ENCODE data around the gene LSM14B.
A peak's percentile ranks its signal among the peaks of the same experiment; 100 is the strongest.
"Not testable (repeated sequence)": the region's sequence is repeated elsewhere in the genome, so short reads cannot be mapped to it uniquely, and the experiment has no call there.

Gene LSM14B

DNA sequence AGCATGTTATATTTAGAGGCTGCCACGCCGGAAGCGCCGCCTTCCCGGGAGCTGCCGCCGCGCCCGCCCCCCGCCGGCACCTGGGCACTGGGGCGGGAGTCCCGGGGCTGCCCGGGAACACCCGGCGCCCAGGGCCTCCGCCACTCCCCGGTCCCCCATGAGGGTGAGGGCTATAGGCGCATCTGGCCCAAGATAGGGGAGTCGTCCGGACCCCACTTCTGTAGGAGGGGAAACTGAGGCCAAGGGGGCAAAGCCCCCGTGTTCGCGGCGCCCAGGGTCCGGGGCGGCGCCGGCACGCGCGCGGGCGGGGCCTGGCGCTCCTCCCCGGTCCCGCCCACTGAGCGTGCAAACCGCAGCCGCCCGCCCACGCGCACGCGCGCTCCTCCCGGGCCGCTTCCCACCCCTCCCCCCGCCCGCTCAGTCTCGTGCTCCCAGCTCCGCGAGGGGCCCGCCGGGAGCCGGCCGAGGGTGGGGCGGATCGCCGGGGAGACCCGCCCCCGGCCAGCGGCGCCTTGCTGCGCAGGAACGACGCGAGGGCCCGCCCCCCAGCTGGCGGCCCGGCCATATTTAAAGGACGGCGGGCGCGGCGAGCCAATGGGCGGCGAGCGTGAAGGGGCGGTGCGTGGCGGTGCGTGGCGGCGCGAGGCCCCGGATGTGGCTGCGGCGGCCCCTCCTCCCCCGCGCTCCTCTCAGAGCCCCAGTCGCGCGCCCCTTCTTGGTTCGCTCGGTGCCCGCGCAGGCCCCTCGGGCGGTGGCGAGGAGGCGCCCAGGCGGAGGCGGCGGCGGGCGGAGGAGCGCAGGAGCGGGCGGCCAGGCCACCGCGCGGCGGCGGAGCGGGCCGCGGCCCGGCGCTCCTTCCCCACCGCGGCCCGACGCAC, at the start of gene LSM14B:
Gene LSM14B (plus strand): TSS at position 700 of the 878 bp plus-strand sequence. CDS start 192 bp downstream, outside the sequence.
- Mint-ChIP-seq H3K36me3 (peaks cover 3% of the 10 kb centered on the region), H3K4me1 (peaks cover 66% of the 10 kb centered on the region), H3K27me3 (no peaks in the 10 kb centered on the region), H3K4me3 (peak within 1 kb of the TSS; percentile 91), H3K9me3 (no peaks in the 10 kb centered on the region), H3K27ac (peak within 1 kb of the TSS; percentile 95)

DNA sequence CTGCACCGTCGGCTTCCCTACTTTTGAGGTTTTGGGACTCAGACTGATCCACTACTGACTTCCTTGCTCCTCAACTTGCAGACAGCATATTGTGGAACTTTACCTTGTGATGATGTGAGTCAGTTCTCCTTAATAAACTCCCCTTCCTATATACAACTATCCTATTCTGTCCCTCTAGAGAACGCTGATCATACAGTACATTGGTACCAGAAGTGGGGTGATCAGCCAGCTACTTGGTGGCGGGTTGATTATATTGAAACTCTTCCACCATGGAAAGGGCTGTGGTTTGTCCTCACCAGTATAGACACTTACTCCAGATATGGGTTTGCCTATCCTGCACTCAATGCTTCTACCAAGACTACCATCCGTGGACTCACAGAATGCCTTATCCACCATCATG, 49.0 kb upstream of the LSM14B start:
- peaks cover 12% of the 10 kb centered on the region for H3K36me3 Mint-ChIP-seq
- H3K4me1 Mint-ChIP-seq: no peaks in the 10 kb centered on the region
- H3K4me3 Mint-ChIP-seq: no peak overlapping the region
- no peak overlapping the region for H3K27ac Mint-ChIP-seq
- no peaks in the 10 kb centered on the region for H3K9me3 Mint-ChIP-seq
- no peaks in the 10 kb centered on the region for H3K27me3 Mint-ChIP-seq

DNA sequence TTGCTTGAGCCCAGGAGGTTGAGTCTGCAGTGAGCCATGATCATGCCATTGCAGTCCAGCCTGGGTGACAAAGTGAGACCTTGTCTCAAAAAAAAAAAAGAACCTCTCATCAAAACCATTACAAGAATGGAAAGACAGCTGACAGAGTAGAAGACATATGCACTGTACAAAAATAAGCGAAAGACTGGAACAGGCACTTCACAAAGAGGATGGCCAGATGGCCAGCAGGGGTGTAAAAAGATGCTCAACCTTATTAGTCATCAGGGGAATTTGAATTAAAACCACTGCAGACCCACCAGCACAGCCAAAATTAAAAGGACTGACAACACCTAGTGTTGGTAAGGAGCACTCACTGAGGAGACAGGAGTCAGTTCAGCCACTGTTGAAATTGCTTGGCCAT, 43.1 kb upstream of the LSM14B start:
- Mint-ChIP-seq H3K4me1 (no peaks in the 10 kb centered on the region), H3K4me3 (no peak overlapping the region), H3K27me3 (no peaks in the 10 kb centered on the region), H3K27ac (no peak overlapping the region), H3K9me3 (no peaks in the 10 kb centered on the region), H3K36me3 (peaks cover 7% of the 10 kb centered on the region)

DNA sequence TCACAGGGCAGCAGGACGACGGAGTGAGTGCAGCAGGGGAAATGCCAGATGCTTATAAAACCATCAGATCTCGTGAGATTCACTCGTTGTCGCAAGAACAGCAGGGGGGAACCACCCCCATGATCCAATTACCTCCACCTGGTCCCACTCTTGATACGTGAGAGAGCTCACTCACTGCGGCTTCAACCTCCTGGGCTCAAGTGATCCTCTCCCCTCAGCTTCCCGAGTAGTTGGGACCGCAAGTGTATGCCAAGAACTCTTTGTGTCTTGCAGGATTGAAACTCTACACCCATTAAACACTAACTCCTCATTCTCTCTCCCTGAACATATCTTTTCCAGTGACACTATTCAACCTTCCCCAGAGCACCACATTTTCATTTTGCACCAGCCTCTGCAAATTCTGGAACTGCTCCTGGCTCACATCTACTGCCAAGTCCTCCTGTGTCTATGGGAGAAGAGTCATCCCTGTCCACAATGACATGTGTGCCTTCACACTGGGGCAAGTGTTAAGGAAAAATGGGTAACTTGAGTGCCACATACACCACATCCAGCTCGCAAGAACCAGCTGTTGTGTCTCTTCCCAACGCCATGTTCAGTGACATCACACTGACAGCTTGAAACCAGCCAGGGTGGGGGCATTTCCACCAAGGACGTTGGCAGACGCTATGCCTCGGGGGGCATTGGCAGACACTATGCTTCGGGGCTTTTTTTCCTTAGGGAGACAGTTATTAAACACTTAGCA, 41.9 kb upstream of the LSM14B start:
- Mint-ChIP-seq H3K27me3 (no peaks in the 10 kb centered on the region), H3K9me3 (no peaks in the 10 kb centered on the region), H3K4me3 (no peak overlapping the region), H3K36me3 (peaks cover 3% of the 10 kb centered on the region), H3K27ac (no peak overlapping the region), H3K4me1 (no peaks in the 10 kb centered on the region)

DNA sequence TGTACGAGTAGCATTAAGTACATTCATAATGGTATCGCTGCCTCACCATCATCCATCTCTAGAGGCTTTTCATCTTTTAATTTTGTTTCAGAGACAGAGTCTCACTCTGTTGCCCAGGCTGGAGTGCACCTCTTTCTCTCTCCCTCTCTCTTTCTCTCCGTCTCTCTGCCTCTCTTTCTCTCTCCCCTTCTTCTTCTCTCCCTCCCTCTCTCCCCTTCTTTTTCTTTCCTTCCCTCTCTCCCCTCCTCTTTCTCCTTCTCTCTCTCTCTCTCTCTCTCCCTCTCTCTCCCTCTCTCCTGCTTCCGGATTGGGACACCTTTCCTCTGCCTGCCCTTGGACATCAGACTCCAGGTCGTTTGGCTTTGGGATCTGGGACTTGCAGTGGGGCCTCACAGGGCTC, 39.0 kb upstream of the LSM14B start:
- no peaks in the 10 kb centered on the region for H3K4me1 Mint-ChIP-seq
- peaks cover 1% of the 10 kb centered on the region for H3K27me3 Mint-ChIP-seq
- H3K9me3 Mint-ChIP-seq: no peaks in the 10 kb centered on the region
- H3K4me3 Mint-ChIP-seq: no peak overlapping the region
- no peaks in the 10 kb centered on the region for H3K36me3 Mint-ChIP-seq
- no peak overlapping the region for H3K27ac Mint-ChIP-seq

DNA sequence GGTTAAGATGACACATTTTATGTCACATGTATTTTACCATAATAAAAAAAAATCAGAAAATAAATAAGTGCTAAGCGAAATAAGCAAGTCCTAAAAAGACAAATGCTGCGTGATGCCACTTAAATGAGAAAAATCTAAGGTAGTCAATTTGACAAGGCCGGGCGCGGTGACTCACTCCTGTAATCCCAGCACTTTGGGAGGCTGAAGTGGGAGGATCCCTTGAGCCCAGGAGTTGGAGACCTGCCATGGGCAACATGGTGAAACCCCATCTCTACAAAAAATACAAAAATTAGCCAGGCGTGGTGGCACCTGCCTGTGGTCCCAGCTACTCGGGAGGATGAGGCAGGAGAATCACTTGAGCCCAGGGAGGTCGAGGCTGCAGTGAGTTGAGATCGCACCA, 38.1 kb upstream of the LSM14B start:
- not testable (repeated sequence) for H3K36me3 Mint-ChIP-seq, H3K27me3 Mint-ChIP-seq, H3K4me1 Mint-ChIP-seq, H3K9me3 Mint-ChIP-seq, H3K27ac Mint-ChIP-seq, H3K4me3 Mint-ChIP-seq

DNA sequence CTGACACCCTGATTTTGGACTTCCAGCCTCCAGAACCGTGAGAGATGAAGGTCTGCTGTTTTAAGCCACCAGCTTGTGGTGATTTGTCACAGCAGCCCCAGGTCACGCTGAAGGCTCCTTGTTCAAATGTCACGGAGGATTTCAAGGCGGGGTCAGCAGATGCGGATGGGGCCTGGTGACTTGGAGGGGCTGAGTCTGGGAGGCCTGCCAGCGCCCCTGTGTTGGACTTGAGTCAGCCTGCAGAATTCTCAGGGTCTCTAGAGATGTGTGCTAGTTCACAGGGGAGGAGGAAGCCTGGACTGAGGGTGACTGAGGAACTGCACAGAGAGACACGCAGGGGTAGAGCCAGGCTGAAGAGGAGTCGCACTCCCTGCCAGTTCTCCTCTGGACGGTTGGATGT, 37.1 kb upstream of the LSM14B start:
- no peak overlapping the region for H3K4me3 Mint-ChIP-seq
- no peaks in the 10 kb centered on the region for H3K36me3 Mint-ChIP-seq
- no peaks in the 10 kb centered on the region for H3K9me3 Mint-ChIP-seq
- no peaks in the 10 kb centered on the region for H3K4me1 Mint-ChIP-seq
- H3K27me3 Mint-ChIP-seq: peaks cover 1% of the 10 kb centered on the region
- peak overlapping the region; percentile 41 for H3K27ac Mint-ChIP-seq

DNA sequence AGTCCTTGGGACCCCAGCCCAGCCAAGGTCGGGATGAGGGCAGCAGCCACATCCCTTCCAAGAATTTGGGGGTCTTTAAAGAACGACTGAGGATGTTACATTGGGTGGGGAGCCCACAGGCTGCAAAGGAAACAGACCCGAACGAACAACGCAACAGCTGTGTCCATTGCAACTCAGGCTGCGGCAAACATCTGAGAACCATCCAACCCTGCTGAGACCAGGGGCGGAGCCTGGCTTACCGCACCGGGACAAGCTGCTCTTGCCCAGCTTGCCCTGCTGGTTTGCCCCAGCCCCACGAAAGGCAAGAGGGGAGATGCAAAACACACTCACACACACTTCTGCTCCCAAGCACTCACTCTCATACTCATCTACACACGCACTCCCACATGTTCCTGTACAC, 35.0 kb upstream of the LSM14B start:
- H3K27ac Mint-ChIP-seq: no peak overlapping the region
- H3K4me3 Mint-ChIP-seq: no peak overlapping the region
- H3K27me3 Mint-ChIP-seq: peaks cover 3% of the 10 kb centered on the region
- H3K36me3 Mint-ChIP-seq: peaks cover 3% of the 10 kb centered on the region
- H3K4me1 Mint-ChIP-seq: no peaks in the 10 kb centered on the region
- no peaks in the 10 kb centered on the region for H3K9me3 Mint-ChIP-seq

DNA sequence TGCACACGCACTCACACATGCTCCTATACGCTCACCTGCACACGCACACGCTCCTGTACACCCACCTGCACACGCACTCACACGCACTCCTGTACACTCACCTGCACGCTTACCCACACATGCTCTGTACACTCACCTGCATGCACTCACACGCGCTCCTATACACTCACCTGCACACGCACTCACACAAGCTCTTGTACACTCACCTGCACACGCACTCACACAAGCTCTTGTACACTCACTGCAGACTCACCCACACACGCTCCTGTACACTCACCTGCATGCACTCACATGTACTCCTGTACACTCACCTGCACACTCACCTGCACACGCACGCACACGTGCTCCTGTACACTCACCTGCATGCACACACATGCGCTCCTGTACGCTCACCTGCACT, 34.6 kb upstream of the LSM14B start:
- Mint-ChIP-seq H3K9me3 (no peaks in the 10 kb centered on the region), H3K4me3 (no peak overlapping the region)

DNA sequence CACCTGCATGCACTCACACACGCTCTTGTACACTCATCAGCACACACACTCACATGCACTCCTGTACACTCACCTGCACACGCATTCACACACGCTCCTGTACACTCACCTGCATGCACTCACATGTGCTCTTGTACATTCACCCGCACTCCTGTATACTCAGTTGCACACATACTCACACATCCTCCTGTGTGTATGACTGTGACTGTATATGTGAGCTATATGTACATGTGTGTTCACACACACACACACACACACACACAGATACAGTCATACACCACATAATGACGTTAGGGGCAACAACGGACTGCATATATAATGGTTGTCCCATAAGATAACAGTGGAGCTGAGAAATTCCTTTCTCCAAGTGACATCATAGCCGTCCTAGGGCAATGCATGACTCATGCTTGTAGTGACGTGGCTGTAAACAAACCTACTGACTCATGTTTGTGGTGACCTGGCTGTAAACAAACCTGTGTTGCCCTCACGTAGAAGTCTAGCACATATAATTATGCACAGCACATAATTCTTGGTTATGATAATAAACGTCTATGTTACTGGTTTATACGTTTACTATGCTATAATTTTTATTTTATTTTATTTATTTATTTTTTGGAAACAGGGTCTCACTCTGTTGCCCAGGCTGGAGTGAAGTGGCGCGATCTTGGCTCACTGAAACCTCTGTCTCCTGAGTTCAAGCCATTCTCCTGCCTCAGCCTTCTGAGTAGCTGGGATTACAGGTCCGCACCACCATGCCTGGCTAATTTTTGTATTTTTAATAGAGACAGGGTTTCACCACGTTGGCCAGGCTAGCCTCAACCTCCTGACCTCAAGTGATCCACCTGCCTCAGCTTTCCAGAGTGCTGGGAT, 33.8 kb upstream of the LSM14B start:
- Mint-ChIP-seq H3K4me3 (no peak overlapping the region), H3K27me3 (peaks cover 4% of the 10 kb centered on the region)

More for the DNA sequence above, 34.6 kb upstream of the LSM14B start:
- Mint-ChIP-seq H3K27me3 (peaks cover 4% of the 10 kb centered on the region), H3K27ac (no peak overlapping the region), H3K4me1 (no peaks in the 10 kb centered on the region), H3K36me3 (peaks cover 5% of the 10 kb centered on the region)

DNA sequence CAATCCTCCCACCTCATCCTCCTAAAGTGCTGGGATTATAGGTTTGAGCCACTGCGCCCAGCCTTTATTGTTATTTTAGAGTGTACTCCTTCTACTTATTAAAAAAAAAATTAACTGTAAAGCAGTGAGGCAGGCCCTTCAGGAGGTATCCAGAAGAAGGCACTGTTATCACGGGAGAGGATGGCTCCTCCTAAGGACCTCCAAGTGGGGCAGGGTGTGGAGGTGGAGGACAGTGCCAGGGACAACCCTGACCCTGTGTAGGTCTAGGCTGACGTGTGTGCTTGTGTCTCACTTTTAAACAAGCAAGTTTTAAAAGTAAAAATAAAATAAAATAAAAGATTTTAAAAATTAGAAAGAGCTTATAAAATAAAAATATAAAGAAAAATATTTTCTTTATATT, 32.9 kb upstream of the LSM14B start:
- Mint-ChIP-seq H3K9me3 (no peaks in the 10 kb centered on the region), H3K27ac (no peak overlapping the region), H3K27me3 (peaks cover 4% of the 10 kb centered on the region), H3K4me1 (no peaks in the 10 kb centered on the region), H3K4me3 (no peak overlapping the region), H3K36me3 (peaks cover 6% of the 10 kb centered on the region)

More for the DNA sequence above, 33.8 kb upstream of the LSM14B start:
- no peak overlapping the region for H3K27ac Mint-ChIP-seq
- H3K36me3 Mint-ChIP-seq: peaks cover 6% of the 10 kb centered on the region
- H3K4me1 Mint-ChIP-seq: no peaks in the 10 kb centered on the region
- no peaks in the 10 kb centered on the region for H3K9me3 Mint-ChIP-seq

DNA sequence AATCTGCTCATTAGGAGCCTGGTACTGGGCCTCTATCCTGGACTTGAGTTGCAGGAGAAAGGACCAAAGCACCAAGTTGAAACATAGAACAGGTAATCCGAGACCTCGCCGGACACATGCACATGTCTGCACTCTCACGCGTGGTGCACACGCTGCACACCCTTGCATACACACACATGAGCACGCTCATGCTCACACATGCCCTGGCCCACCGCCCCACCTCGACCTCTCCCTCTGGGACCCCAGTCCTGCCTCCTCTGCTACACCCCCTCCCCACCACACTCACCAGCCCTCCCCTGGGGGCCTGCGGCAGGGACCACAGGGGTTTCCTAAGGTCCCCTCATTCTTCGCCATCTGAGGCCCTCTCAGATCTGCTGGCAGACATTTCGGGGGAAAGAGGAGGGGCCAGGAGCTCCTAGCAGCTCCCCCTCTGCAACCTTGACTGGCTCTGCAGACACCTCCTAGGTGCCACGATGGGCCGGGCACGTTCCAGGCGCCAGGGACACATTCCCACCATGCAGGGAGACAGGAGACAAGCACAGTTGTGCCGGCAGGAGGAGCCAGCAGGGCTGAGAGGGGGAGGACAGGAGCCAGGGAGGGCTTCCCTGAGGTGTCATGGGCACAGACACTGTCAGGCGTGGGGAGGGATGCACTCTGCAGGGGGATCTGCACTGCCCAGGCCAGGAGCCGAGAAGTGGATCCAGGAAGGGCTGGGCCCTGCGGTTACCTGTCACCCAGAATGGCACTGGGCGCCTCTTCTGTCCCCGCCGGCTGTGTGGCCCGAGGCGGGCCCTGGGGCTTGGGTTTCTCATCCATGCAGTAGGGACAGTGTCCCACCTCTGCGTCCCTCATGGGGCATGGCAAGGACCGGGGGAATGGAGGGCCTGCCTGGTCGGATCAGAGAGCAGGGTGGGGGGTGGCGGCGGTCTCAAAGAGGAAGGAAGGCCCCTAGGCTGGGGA, 25.6 kb upstream of the LSM14B start:
- Mint-ChIP-seq H3K27ac (no peak overlapping the region), H3K4me3 (no peak overlapping the region), H3K4me1 (no peaks in the 10 kb centered on the region), H3K9me3 (peaks cover 4% of the 10 kb centered on the region), H3K36me3 (peaks cover 15% of the 10 kb centered on the region), H3K27me3 (peaks cover 3% of the 10 kb centered on the region)

DNA sequence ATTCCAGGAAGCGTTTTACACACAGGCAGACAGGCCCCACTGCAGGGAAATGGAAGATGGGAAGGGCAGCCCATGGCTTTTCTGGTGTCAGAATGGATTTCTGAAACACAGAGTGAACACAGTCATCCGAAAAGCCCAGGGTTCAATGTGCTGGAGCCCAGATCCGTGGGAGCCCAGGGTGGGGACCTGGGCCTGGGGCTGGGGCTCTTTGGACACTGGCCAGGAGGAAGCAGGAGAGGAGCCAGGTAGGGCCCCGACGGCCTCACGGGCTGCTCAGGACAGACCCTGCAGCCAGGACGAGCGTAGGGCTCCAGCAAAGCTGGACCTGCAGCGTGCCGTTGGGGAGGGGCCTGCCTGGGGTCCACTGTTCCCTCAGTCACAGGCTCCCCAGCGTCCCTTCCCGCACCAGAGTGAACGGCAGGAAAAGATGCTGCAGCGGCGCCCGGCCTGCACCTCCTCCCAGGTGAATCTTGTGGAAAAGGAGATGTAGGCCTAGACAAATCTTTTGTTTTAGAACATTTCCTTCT, 24.3 kb upstream of the LSM14B start:
- no peak overlapping the region for H3K4me3 Mint-ChIP-seq
- H3K4me1 Mint-ChIP-seq: no peaks in the 10 kb centered on the region
- H3K36me3 Mint-ChIP-seq: peaks cover 10% of the 10 kb centered on the region
- no peaks in the 10 kb centered on the region for H3K27me3 Mint-ChIP-seq
- peaks cover 4% of the 10 kb centered on the region for H3K9me3 Mint-ChIP-seq
- H3K27ac Mint-ChIP-seq: no peak overlapping the region

DNA sequence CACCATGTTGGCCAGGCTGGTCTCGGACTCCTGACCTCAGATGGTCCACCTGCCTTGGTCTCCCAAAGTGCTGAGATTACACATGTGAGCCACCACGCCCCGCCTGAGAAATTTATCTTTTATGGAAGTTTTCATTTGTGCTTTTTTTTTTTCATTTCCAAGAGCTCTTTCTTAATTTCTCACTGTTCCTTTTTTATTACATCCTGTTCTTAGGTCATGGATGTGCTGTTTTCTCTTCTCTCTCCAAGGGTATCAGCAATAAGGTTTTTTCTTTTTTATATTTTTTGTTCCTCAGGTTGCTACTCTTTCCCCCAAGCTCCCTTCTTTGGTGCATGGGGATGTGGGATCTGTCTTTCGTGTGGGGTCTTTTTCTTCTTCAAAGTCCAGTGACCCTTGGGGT, 21.2 kb upstream of the LSM14B start:
- peaks cover 4% of the 10 kb centered on the region for H3K9me3 Mint-ChIP-seq
- no peaks in the 10 kb centered on the region for H3K4me1 Mint-ChIP-seq
- peaks cover 17% of the 10 kb centered on the region for H3K36me3 Mint-ChIP-seq
- no peak overlapping the region for H3K4me3 Mint-ChIP-seq
- H3K27me3 Mint-ChIP-seq: no peaks in the 10 kb centered on the region
- peak overlapping the region; percentile 41 for H3K27ac Mint-ChIP-seq
